Measurements from ENCODE around the gene PLEKHO2. TPM values are rescaled to one million over a fixed set of nuclear protein-coding genes. Genes with fewer than 3 reads are reported as not detected.

The PLEKHO2 gene
- polyA plus RNA-seq, 2 of the 4 experiments (the other 2 are of a cell fraction): 2.8 to 3.9 TPM

GRCh38 chr15:64850778-64851502 is 9.2 kb downstream of the PLEKHO2 start:
- TF ChIP-seq PHF8 (IDR thresholded peaks at IDR 0.05; ENCODE audit: borderline replicate concordance, low read depth) (no peak), RFX5 (IDR thresholded peaks at IDR 0.05) (no peak), CHD4 (IDR thresholded peaks at IDR 0.05; ENCODE audit: borderline replicate concordance) (no peak), SMC3 (IDR thresholded peaks at IDR 0.05) (no peak), HOXA7 (CRISPR knock-in tag; IDR thresholded peaks at IDR 0.05) (no peak), RAD21 (conservative IDR thresholded peaks at IDR 0.05 in 1 of 2, IDR thresholded peaks at IDR 0.05 in 1 of 2) (no peak), HOXB5 (CRISPR knock-in tag; IDR thresholded peaks at IDR 0.05) (no peak), MAX (IDR thresholded peaks at IDR 0.05) (no peak), HOXB13 (CRISPR knock-in tag; IDR thresholded peaks at IDR 0.05; ENCODE audit: low read depth) (no peak), FOSB (CRISPR knock-in tag; IDR thresholded peaks at IDR 0.05) (no peak), NFE2L2 (conservative IDR thresholded peaks at IDR 0.05; ENCODE audit: low read length) (no peak), CBX8 (IDR thresholded peaks at IDR 0.05) (no peak), JUN (IDR thresholded peaks at IDR 0.05) (no peak), ZC3H11A (IDR thresholded peaks at IDR 0.05) (no peak)
- TF ChIP-seq, protein P1, sequence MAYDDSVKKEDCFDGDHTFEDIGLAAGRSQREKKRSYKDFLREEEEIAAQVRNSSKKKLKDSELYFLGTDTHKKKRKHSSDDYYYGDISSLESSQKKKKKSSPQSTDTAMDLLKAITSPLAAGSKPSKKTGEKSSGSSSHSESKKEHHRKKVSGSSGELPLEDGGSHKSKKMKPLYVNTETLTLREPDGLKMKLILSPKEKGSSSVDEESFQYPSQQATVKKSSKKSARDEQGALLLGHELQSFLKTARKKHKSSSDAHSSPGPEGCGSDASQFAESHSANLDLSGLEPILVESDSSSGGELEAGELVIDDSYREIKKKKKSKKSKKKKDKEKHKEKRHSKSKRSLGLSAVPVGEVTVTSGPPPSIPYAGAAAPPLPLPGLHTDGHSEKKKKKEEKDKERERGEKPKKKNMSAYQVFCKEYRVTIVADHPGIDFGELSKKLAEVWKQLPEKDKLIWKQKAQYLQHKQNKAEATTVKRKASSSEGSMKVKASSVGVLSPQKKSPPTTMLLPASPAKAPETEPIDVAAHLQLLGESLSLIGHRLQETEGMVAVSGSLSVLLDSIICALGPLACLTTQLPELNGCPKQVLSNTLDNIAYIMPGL (CRISPR knock-in tag; IDR thresholded peaks at IDR 0.05; ENCODE audit: borderline replicate concordance): no peak
- DNase-seq (ENCODE audit: low read depth in 1 of 2, low spot score in 1 of 2) (no peak), FAIRE-seq (no peak), ATAC-seq (no peak)
- peaks cover 26% of the 10 kb centered on the region for H3K4me1 ChIP-seq
- H3K27ac ChIP-seq: peak overlapping the region in 1 of 2 experiments; percentile 72; a peak in 4 of 6 replicates
- H3K9me3 ChIP-seq: no peaks in the 10 kb centered on the region
- H3K4me2 ChIP-seq: peak overlapping the region; percentile 39
- WGBS (ENCODE audit: missing lambda C conversion rate): 89% methylated on average over 4 of the region's 4 CpGs
- ChIA-PET CTCF (interaction anchor here (0.6 to 1.7 kb wide), 9 partner anchors 8 to 227 kb away, joined by 3 to 7 read pairs (median 4); no protein-coding TSS in a partner anchor), POLR2A (interaction anchor here (0.8 to 1.4 kb wide), 2 partner anchors 8 to 10 kb away, joined by 3 to 6 read pairs; no protein-coding TSS in a partner anchor)
- H3K4me3 ChIP-seq: no peak overlapping the region

DNA sequence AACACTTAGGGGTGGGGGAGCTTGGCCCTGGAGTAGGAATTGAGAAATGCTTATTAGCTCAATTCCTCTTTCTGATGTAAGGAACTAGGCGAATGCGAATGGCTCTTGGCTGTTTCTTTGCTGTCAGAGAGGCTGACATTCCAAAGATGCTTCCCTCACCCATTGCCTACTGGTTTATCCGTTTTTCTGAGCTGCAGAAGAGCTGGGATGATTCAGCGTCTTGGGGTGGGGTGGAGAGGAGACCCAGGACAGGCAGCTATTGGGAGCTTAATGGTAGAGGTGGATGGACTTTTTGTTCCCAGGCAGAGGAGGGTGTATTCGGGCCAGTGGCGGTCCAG is 9.8 kb downstream of the PLEKHO2 start:
- DNase-seq (ENCODE audit: low read depth in 1 of 2, low spot score in 1 of 2) (no peak), FAIRE-seq (no peak), ATAC-seq (peak; percentile 22 to 59; a peak in 4 of 6 replicates)
- WGBS (ENCODE audit: missing lambda C conversion rate): 68% methylated on average over 6 of the region's 6 CpGs
- no peak overlapping the region for H3K4me3 ChIP-seq
- peaks cover 28% of the 10 kb centered on the region for H3K4me1 ChIP-seq
- peak overlapping the region; percentile 39 for H3K4me2 ChIP-seq
- no peaks in the 10 kb centered on the region for H3K9me3 ChIP-seq
- CTCF ChIA-PET: interaction anchor here (0.6 to 1.7 kb wide), 9 partner anchors 9 to 227 kb away, joined by 3 to 7 read pairs (median 4); no protein-coding TSS in a partner anchor
- POLR2A ChIA-PET: interaction anchor here (0.8 to 1.4 kb wide), 2 partner anchors 8 to 10 kb away, joined by 3 to 6 read pairs; no protein-coding TSS in a partner anchor
- TF ChIP-seq CHD2 (IDR thresholded peaks at IDR 0.05; ENCODE audit: low read length, partially characterized antibody) (no peak), MAFK (IDR thresholded peaks at IDR 0.05; ENCODE audit: partially characterized antibody) (peak; percentile 14)
- peak overlapping the region; percentile 7 to 72; a peak in 5 of 6 replicates for H3K27ac ChIP-seq

DNA sequence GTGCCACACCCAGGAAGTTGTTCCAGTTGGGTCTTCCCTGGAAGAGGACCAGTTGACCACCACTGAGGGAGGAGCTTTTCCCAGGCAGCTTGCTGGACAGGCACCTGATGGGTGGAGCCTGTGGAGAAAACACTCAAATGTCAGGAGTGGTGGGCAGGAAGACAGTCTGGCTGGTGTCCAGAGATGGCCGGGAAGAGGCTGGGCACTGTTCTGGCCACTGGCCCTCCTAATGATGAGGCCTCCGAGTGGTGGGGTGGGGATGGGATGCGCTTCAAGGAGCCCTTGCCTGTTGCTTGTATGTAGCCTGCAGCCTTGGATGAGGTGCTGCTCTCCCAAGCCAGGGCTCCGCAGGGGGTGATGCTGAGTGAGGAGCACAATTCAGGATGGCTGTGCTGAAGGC is 12.3 kb downstream of the PLEKHO2 start:
- TF ChIP-seq USF2 (IDR thresholded peaks at IDR 0.05) (no peak), EP300 (IDR thresholded peaks at IDR 0.05) (no peak), RNF2 (IDR thresholded peaks at IDR 0.05; ENCODE audit: borderline replicate concordance, low read depth) (no peak)
- 0 out of 3 replicates have a peak overlapping the region, but pooled peaks have one; percentile 9 for H3K4me2 ChIP-seq
- no peaks in the 10 kb centered on the region for H3K9me3 ChIP-seq
- 83% methylated on average over 4 of the region's 4 CpGs for WGBS (ENCODE audit: missing lambda C conversion rate)
- H3K4me1 ChIP-seq: peaks cover 41% of the 10 kb centered on the region
- ChIA-PET POLR2A (no interaction called here), CTCF (interaction anchor here (0.6 kb wide), 1 partner anchor 105 kb away, joined by 3 read pairs; no protein-coding TSS in a partner anchor)
- 0 out of 6 replicates have a peak overlapping the region, but pooled peaks of 1 of the 2 experiments have one; percentile 20 for H3K27ac ChIP-seq
- no peak for DNase-seq (ENCODE audit: low read depth in 1 of 2, low spot score in 1 of 2)
- no peak for ATAC-seq
- no peak overlapping the region for H3K4me3 ChIP-seq
- FAIRE-seq: no peak
